Panc1 (cell line): Measurements from ENCODE around the gene SLC25A22. TPM values are rescaled to one million over a fixed set of nuclear protein-coding genes. Genes with fewer than 3 reads are reported as not detected.

Experiments
- ATAC-seq: fragments of 200-7000 bp; cut with Tn5 transposase; 2 replicates; pipeline ENCODE4 v1.9.1; 2020; ENCODE audit warnings: mild to moderate bottlenecking, moderate library complexity
- BruUV-seq: library from RNA; stranded (reverse); fragments of 400-500 nt; replicated peaks from 2 replicates; lab custom pipeline; 2021; lab: Mats Ljungman, UMichigan
- CTCF ChIA-PET: fragments of 300-600 bp; sonication (Branson Sonifier 250); formaldehyde crosslinking; loops from one replicate; lab custom pipeline; 2022; ENCODE audit warnings: antibody characterized with exemption; lab: Charles Lee
- POLR2A ChIA-PET: fragments of 300-600 bp; sonication (Branson Sonifier 250); formaldehyde crosslinking; loops from one replicate; lab custom pipeline; 2022; ENCODE audit warnings: antibody characterized with exemption; lab: Charles Lee
- DNase-seq: peaks from one replicate; pipeline ENCODE4 v3.0.0-alpha.2; 2010; ENCODE audit warnings: low read depth, low spot score
- H3K27ac ChIP-seq: 2 replicates; pipeline ENCODE4 v1.5.1; 2011; ENCODE audit warnings: mild to moderate bottlenecking, low read length, inconsistent platforms
- H3K27me3 ChIP-seq: fragments of 200-500 bp; sonication (Bioruptor generic); 2 replicates; pipeline ENCODE4 v1.6.0; 2014; ENCODE audit warnings: low read length, inconsistent platforms; ENCODE audit not compliant: control insufficient read depth, insufficient read depth
- H3K36me3 ChIP-seq: fragments of 200-500 bp; sonication (Bioruptor generic); 2 replicates; pipeline ENCODE4 v1.5.1; 2014; ENCODE audit warnings: inconsistent platforms, mild to moderate bottlenecking, low read length, moderate library complexity; ENCODE audit not compliant: control insufficient read depth, insufficient read depth
- H3K4me1 ChIP-seq: 2 replicates; pipeline ENCODE4 v1.5.1; 2011; ENCODE audit warnings: inconsistent platforms, mild to moderate bottlenecking, low read length, moderate library complexity; ENCODE audit not compliant: control insufficient read depth, insufficient read depth
- H3K4me3 ChIP-seq, 2 experiments: 2 replicates each; pipeline ENCODE4 v1.5.1; 2011 to 2012; ENCODE audit warnings: low read depth in 2 of 2, low read length in 2 of 2, mild to moderate bottlenecking in 2 of 2, inconsistent platforms in 1 of 2, moderate library complexity in 1 of 2
- H3K9me3 ChIP-seq: fragments of 200-500 bp; sonication (Bioruptor generic); 2 replicates; pipeline ENCODE4 v1.5.1; 2014; ENCODE audit warnings: low read depth, mild to moderate bottlenecking, inconsistent platforms, low read length, moderate library complexity; ENCODE audit not compliant: control insufficient read depth, insufficient read depth
- POLR2AphosphoS5 ChIP-seq: IDR thresholded peaks from 2 replicates; pipeline ENCODE4 v1.6.1; 2012; ENCODE audit warnings: mild to moderate bottlenecking, low read depth, low read length, moderate library complexity
- SIN3A ChIP-seq: IDR thresholded peaks from 2 replicates; pipeline ENCODE4 v1.6.1; 2012; ENCODE audit warnings: low read depth, mild to moderate bottlenecking, low read length, moderate library complexity, borderline replicate concordance; ENCODE audit not compliant: insufficient read depth
- TCF7L2 ChIP-seq: IDR thresholded peaks from 2 replicates; pipeline ENCODE4 v1.6.1; 2011; ENCODE audit warnings: mild to moderate bottlenecking, low read depth, low read length, inconsistent platforms
- in situ Hi-C: cut with HindIII; loops from 2 replicates; pipeline ENCODE4 v1.10.0; 2016; ENCODE audit warnings: low sequenced_read_pairs, low pct_unique_long_range_greater_than_20kb
- intact Hi-C: fragments of 100-400 bp; cut with micrococcal nuclease; formaldehyde crosslinking; loops from one replicate; pipeline ENCODE4 v1.10.0; 2022; ENCODE audit not compliant: unreplicated experiment
- total RNA-seq: library from RNA; stranded (reverse); gene quantifications from one replicate; pipeline ENCODE4 v1.2.1, GENCODE V29; 2021; ENCODE audit not compliant: unreplicated experiment
- TF ChIP-seq, protein P1 (sequence below), 2 experiments: IDR thresholded peaks; 2 replicates each; pipeline ENCODE4 v1.6.1; 2011 to 2012; ENCODE audit warnings: low read depth in 2 of 2, control low read depth in 1 of 2, low read length in 1 of 2, mild to moderate bottlenecking in 1 of 2, moderate library complexity in 1 of 2; ENCODE audit not compliant: insufficient read depth in 1 of 2
- TF ChIP-seq, protein P2 (sequence below): fragments of 450-650 bp; IDR thresholded peaks from 2 replicates; pipeline ENCODE4 v1.5.1; 2017; ENCODE audit warnings: mild to moderate bottlenecking

Gene SLC25A22
- total RNA-seq, 1 experiment from 2014 or later: 119 TPM

DNA sequence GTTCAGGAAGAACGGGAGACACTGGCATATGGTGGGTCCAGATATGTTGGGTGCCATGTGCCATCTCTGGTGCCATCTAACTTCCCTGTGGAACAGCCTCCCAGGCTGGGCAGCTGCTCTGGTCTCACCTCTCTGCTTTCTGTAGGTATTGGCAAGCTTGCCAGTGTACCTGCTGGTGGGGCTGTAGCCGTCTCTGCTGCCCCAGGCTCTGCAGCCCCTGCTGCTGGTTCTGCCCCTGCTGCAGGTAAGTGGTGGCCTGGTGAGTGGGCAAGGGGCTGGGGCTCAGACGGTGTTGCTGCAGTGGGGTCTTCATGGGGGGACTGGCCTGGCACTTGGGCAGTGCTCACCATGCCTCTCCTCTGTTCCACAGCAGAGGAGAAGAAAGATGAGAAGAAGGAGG, 14.3 kb upstream of the SLC25A22 start:
- ATAC-seq (no peak), DNase-seq (no peak)
- peak overlapping the region; percentile 99; the same call in 1 of the 2 replicates for H3K27ac ChIP-seq
- intact Hi-C loops: no loop called here
- in situ Hi-C loops: no loop called here
- BruUV-seq: no TSS peak
- ChIA-PET CTCF (no interaction called here), POLR2A (no interaction called here)
- H3K4me3 ChIP-seq: no peak overlapping the region
- peaks cover 24% of the 10 kb centered on the region for H3K36me3 ChIP-seq
- H3K4me1 ChIP-seq: peaks cover 41% of the 10 kb centered on the region
- no peaks in the 10 kb centered on the region for H3K9me3 ChIP-seq
- TF ChIP-seq, protein P1, sequence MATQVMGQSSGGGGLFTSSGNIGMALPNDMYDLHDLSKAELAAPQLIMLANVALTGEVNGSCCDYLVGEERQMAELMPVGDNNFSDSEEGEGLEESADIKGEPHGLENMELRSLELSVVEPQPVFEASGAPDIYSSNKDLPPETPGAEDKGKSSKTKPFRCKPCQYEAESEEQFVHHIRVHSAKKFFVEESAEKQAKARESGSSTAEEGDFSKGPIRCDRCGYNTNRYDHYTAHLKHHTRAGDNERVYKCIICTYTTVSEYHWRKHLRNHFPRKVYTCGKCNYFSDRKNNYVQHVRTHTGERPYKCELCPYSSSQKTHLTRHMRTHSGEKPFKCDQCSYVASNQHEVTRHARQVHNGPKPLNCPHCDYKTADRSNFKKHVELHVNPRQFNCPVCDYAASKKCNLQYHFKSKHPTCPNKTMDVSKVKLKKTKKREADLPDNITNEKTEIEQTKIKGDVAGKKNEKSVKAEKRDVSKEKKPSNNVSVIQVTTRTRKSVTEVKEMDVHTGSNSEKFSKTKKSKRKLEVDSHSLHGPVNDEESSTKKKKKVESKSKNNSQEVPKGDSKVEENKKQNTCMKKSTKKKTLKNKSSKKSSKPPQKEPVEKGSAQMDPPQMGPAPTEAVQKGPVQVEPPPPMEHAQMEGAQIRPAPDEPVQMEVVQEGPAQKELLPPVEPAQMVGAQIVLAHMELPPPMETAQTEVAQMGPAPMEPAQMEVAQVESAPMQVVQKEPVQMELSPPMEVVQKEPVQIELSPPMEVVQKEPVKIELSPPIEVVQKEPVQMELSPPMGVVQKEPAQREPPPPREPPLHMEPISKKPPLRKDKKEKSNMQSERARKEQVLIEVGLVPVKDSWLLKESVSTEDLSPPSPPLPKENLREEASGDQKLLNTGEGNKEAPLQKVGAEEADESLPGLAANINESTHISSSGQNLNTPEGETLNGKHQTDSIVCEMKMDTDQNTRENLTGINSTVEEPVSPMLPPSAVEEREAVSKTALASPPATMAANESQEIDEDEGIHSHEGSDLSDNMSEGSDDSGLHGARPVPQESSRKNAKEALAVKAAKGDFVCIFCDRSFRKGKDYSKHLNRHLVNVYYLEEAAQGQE (IDR thresholded peaks at IDR 0.05; ENCODE audit: insufficient read depth in 1 of 2, low read depth in 2 of 2, low read length in 1 of 2): no peak
- TF ChIP-seq POLR2AphosphoS5 (no peak), SIN3A (no peak), TCF7L2 (no peak)
- TF ChIP-seq, protein P2, sequence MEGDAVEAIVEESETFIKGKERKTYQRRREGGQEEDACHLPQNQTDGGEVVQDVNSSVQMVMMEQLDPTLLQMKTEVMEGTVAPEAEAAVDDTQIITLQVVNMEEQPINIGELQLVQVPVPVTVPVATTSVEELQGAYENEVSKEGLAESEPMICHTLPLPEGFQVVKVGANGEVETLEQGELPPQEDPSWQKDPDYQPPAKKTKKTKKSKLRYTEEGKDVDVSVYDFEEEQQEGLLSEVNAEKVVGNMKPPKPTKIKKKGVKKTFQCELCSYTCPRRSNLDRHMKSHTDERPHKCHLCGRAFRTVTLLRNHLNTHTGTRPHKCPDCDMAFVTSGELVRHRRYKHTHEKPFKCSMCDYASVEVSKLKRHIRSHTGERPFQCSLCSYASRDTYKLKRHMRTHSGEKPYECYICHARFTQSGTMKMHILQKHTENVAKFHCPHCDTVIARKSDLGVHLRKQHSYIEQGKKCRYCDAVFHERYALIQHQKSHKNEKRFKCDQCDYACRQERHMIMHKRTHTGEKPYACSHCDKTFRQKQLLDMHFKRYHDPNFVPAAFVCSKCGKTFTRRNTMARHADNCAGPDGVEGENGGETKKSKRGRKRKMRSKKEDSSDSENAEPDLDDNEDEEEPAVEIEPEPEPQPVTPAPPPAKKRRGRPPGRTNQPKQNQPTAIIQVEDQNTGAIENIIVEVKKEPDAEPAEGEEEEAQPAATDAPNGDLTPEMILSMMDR: no peak
- no peaks in the 10 kb centered on the region for H3K27me3 ChIP-seq

DNA sequence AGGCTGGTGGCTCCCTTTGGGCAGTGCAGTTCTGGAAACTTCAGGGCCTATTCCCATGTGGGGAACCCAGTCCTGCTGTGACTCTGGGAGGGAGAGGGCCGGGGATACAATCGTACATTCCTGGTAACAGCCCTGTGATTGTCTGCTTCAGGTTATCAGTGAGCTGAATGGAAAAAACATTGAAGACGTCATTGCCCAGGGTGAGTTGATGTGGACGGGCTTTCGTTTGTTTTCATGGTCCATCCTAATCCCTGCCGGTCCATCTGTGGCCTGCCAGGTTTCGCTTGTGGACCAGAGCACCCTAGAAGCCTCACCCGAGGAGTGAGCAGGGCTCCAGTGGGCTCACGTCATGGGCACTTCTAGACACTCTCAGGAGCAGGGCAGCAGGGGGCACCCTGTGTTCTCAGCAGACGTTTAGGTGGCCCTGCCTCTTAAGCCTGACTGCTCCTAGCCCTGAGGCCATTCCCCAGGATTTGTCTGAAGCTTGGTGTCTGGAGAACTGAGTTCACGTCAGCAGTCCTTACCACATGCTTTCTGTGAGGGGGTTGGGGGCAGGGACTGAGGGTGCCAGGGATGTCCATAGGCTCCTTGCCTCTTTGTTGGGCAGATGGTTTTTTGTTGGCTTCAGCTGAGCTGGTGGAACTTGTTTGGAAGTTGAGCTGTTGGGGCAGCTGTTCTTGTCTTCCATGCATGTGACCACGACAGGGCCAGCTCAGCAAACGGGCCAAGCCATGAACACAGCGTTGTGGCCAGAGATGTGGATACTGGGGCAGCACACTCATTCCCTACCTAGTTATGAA, 13.6 kb upstream of the SLC25A22 start:
- peaks cover 24% of the 10 kb centered on the region for H3K36me3 ChIP-seq
- H3K9me3 ChIP-seq: no peaks in the 10 kb centered on the region
- ChIA-PET POLR2A (interaction anchor here (0.6 kb wide), 1 partner anchor 959 kb away, joined by 5 read pairs; no protein-coding TSS in a partner anchor), CTCF (interaction anchor here (0.7 to 0.8 kb wide), 2 partner anchors 35 to 543 kb away, joined by 3 read pairs; no protein-coding TSS in a partner anchor)
- no peak for DNase-seq
- no TSS peak for BruUV-seq
- H3K27me3 ChIP-seq: no peaks in the 10 kb centered on the region
- intact Hi-C loops (no loop called here), in situ Hi-C loops (no loop called here)
- no peak for ATAC-seq
- H3K27ac ChIP-seq: peak overlapping the region; percentile 99
- TF ChIP-seq, protein P1 (IDR thresholded peaks at IDR 0.05; ENCODE audit: insufficient read depth in 1 of 2, low read depth in 2 of 2, low read length in 1 of 2): no peak
- TF ChIP-seq POLR2AphosphoS5 (no peak; the same call in 1 of the 2 replicates), TCF7L2 (no peak), SIN3A (no peak)
- TF ChIP-seq, protein P2: no peak
- H3K4me1 ChIP-seq: peaks cover 41% of the 10 kb centered on the region
- H3K4me3 ChIP-seq: peak overlapping the region; percentile 85 to 96
